K562 (cell line): ENCODE measurements around the gene ABHD8. TPM values are rescaled to one million over a fixed set of nuclear protein-coding genes. Genes with fewer than 3 reads are reported as not detected.

Experiments
- ARID1B ChIP-seq: fragments of 450-650 bp; IDR thresholded peaks from 2 replicates; pipeline ENCODE4 v1.6.1; 2016; ENCODE audit warnings: antibody characterized with exemption, mild to moderate bottlenecking, inconsistent platforms
- EP400 ChIP-seq: fragments of 450-650 bp; IDR thresholded peaks from 2 replicates; pipeline ENCODE4 v1.6.1; 2017; ENCODE audit warnings: antibody characterized with exemption, mild to moderate bottlenecking, moderate library complexity
- ILF3 ChIP-seq: fragments of 450-650 bp; IDR thresholded peaks from 2 replicates; pipeline ENCODE4 v1.6.1; 2018; ENCODE audit warnings: antibody characterized with exemption, mild to moderate bottlenecking, moderate library complexity, borderline replicate concordance
- IRF1 ChIP-seq: sonication (generic); formaldehyde crosslinking; IDR thresholded peaks from 2 replicates; pipeline ENCODE4 v1.8.0; 2022; ENCODE audit warnings: missing genetic modification reagents, mild to moderate bottlenecking, borderline replicate concordance
- RAD21 ChIP-seq, 2 experiments: fragments of 250-450 bp in 1 of 2; fragments of 450-650 bp in 1 of 2; sonication (Bioruptor Pico) in 1 of 2; formaldehyde crosslinking in 1 of 2; IDR thresholded peaks in 1 of 2; conservative IDR thresholded peaks in 1 of 2; 2 replicates each; pipeline versions ENCODE4 v1.4.0 to v1.8.0; 2020 to 2022; ENCODE audit warnings: mild to moderate bottlenecking in 2 of 2, moderate library complexity in 1 of 2
- RBM15 ChIP-seq: fragments of 200-400 bp; formaldehyde crosslinking; IDR thresholded peaks from 2 replicates; pipeline ENCODE4 v1.6.1; 2018; ENCODE audit warnings: mild to moderate bottlenecking, low read length, moderate library complexity; ENCODE audit not compliant: insufficient read depth
- RERE ChIP-seq: sonication (generic); formaldehyde crosslinking; IDR thresholded peaks from 2 replicates; pipeline ENCODE4 v1.8.0; 2023; ENCODE audit warnings: missing genetic modification reagents, mild to moderate bottlenecking, borderline replicate concordance
- U2AF2 ChIP-seq: fragments of 200-400 bp; formaldehyde crosslinking; optimal IDR thresholded peaks from 2 replicates; pipeline ENCODE3; 2017; ENCODE audit warnings: low read depth, mild to moderate bottlenecking, low read length
- ZEB2 ChIP-seq: fragments of 450-650 bp; IDR thresholded peaks from 2 replicates; pipeline ENCODE4 v1.6.1; 2016
- ZNF143 ChIP-seq: sonication (generic); formaldehyde crosslinking; IDR thresholded peaks from 2 replicates; pipeline ENCODE4 v1.9.0; 2022; ENCODE audit warnings: mild to moderate bottlenecking, missing genetic modification reagents
- ZNF263 ChIP-seq: sonication (generic); formaldehyde crosslinking; IDR thresholded peaks from 2 replicates; pipeline ENCODE4 v1.8.0; 2022; ENCODE audit warnings: mild to moderate bottlenecking, missing genetic modification reagents, borderline replicate concordance
- ZNF717 ChIP-seq: fragments of 250-450 bp; sonication (Bioruptor Pico); IDR thresholded peaks from 2 replicates; pipeline ENCODE4 v1.5.0; 2021
- polyA plus RNA-seq, 8 experiments: library from polyadenylated mRNA; depleted of rRNA in 4 of 8; stranded (reverse) in 5 of 8; unstranded in 3 of 8; fragments of >200 nt; fragmentation: Nextera tagmentation in 2 of 8; fragmentation: Illumina TruSeq in 1 of 8; extraction: Ambion mirVana in 2 of 8; extraction: Trizol in 1 of 8; gene quantifications; 2 replicates each; pipeline versions ENCODE4 v1.2.1 to v1.2.3, GENCODE V29; 2011 to 2014; ENCODE audit warnings: inconsistent platforms in 1 of 8, missing spikeins in 1 of 8
- total RNA-seq, 7 experiments: library from RNA; depleted of rRNA in 6 of 7; stranded (reverse); fragments of >200 nt in 6 of 7; fragmentation: Illumina TruSeq in 2 of 7; extraction: Trizol in 2 of 7; gene quantifications; 2 replicates each; pipeline versions ENCODE4 v1.2.1 to v1.2.3, GENCODE V29; 2011 to 2021; ENCODE audit warnings: low replicate concordance in 1 of 7
- TF ChIP-seq, protein P1 (sequence below): sonication (generic); formaldehyde crosslinking; IDR thresholded peaks from 2 replicates; pipeline ENCODE4 v1.8.0; 2022; ENCODE audit warnings: mild to moderate bottlenecking, missing genetic modification reagents
- TF ChIP-seq, protein P2 (sequence below): IDR thresholded peaks from 2 replicates; pipeline ENCODE4 v1.6.1; 2016; ENCODE audit warnings: missing genetic modification characterization, missing compliant biosample characterization
- TF ChIP-seq, protein P3 (sequence below), 2 experiments: fragments of 450-650 bp in 1 of 2; sonication (generic) in 1 of 2; formaldehyde crosslinking in 1 of 2; IDR thresholded peaks in 1 of 2; conservative IDR thresholded peaks in 1 of 2; 2 replicates each; pipeline versions ENCODE4 v1.6.1 to v1.8.1; 2016 to 2023; ENCODE audit warnings: mild to moderate bottlenecking in 2 of 2, moderate library complexity in 2 of 2, inconsistent platforms in 1 of 2, missing genetic modification reagents in 1 of 2

Gene ABHD8
- total and polyA plus RNA-seq, 9 of the 15 experiments (the other 6 are each of a cell fraction or from before 2014, with no cell fraction given), result 0.04 to 6.6 (median 2.0) TPM; not detected in 1

DNA sequence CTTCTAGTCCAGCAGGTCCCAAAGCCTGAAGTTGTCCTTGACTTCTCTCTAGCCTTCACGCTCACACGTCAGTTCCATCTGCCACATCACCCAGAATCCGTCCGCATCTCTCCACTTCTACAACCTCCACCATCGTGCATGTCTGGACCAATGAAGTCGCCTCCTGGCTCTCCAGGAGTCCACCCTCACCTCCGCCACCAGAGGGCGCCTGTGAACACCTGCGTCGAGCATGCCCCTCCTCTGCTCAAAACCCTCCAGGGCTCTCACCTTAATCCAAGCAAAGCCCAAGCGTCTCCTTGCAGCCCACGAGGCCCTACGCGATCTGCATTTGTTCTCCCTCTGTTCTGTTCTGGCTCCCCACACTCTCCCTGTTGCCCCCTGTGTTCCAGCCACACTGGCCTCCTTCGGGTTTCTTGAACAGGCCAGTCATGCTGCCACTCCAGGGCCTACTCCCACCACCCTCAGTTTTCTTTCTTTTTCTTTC lies 42.3 kb downstream of the ABHD8 start (continued):
- TF ChIP-seq, protein P1, sequence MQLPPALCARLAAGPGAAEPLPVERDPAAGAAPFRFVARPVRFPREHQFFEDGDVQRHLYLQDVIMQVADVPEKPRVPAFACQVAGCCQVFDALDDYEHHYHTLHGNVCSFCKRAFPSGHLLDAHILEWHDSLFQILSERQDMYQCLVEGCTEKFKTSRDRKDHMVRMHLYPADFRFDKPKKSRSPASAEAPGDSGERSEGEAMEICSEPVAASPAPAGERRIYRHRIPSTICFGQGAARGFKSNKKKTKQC (CRISPR knock-in tag), result no peak
- no peak for TF ChIP-seq ZNF263 (CRISPR knock-in tag)
- TF ChIP-seq ZEB2, result peak; percentile 73; the same call in 1 of the 2 replicates
- peak; percentile 60; the same call in 1 of the 2 replicates for TF ChIP-seq EP400
- TF ChIP-seq, protein P2, sequence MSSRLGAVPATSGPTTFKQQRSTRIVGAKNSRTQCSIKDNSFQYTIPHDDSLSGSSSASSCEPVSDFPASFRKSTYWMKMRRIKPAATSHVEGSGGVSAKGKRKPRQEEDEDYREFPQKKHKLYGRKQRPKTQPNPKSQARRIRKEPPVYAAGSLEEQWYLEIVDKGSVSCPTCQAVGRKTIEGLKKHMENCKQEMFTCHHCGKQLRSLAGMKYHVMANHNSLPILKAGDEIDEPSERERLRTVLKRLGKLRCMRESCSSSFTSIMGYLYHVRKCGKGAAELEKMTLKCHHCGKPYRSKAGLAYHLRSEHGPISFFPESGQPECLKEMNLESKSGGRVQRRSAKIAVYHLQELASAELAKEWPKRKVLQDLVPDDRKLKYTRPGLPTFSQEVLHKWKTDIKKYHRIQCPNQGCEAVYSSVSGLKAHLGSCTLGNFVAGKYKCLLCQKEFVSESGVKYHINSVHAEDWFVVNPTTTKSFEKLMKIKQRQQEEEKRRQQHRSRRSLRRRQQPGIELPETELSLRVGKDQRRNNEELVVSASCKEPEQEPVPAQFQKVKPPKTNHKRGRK (tag), result no peak
- TF ChIP-seq RAD21 (CRISPR knock-in tag; conservative IDR thresholded peaks at IDR 0.05 in 1 of 2, IDR thresholded peaks at IDR 0.05 in 1 of 2), result peak; percentile 56 to 74
- TF ChIP-seq U2AF2, result no peak
- no peak for TF ChIP-seq IRF1 (CRISPR knock-in tag)
- no peak for TF ChIP-seq RERE (CRISPR knock-in tag)
- TF ChIP-seq, protein P3, sequence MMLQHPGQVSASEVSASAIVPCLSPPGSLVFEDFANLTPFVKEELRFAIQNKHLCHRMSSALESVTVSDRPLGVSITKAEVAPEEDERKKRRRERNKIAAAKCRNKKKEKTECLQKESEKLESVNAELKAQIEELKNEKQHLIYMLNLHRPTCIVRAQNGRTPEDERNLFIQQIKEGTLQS (IDR thresholded peaks at IDR 0.05), result no peak
- TF ChIP-seq, protein P3 (CRISPR knock-in tag; conservative IDR thresholded peaks at IDR 0.05), result no peak
- no peak for TF ChIP-seq ZNF717 (CRISPR knock-in tag)
- no peak for TF ChIP-seq ILF3
- no peak for TF ChIP-seq ARID1B
- no peak for TF ChIP-seq ZNF143 (CRISPR knock-in tag)
- TF ChIP-seq RBM15, result no peak
